ENCODE data around the gene MUTYH. TPM values are rescaled to one million over a fixed set of nuclear protein-coding genes. Genes with fewer than 3 reads are reported as not detected.

The MUTYH gene
- total RNA-seq, 1 experiment from 2014 or later, result 40.8 TPM

GRCh38 chr1:45373573-45373972, 33.3 kb upstream of the MUTYH start:
- ChIA-PET CTCF (interaction anchor here (0.6 kb wide), 1 partner anchor 54 kb away, joined by 12 read pairs; no protein-coding TSS in a partner anchor), POLR2A (no interaction called here)
- Histone ChIP-seq H3K27ac (ENCODE audit: low read length) (no peak overlapping the region), H3K9me3 (ENCODE audit: control insufficient read depth, insufficient read depth, low read depth, low read length) (no peaks in the 10 kb centered on the region), H3K4me3 (ENCODE audit: low read depth in 2 of 2, low read length in 2 of 2) (no peak overlapping the region), H3K4me1 (ENCODE audit: control insufficient read depth, insufficient read depth, low read length) (no peaks in the 10 kb centered on the region), H3K27me3 (ENCODE audit: control insufficient read depth, insufficient read depth, low read length) (no peaks in the 10 kb centered on the region), H3K36me3 (ENCODE audit: control insufficient read depth, insufficient read depth, low read length) (no peaks in the 10 kb centered on the region)
- no peak for ATAC-seq
- TF ChIP-seq TCF7L2 (IDR thresholded peaks at IDR 0.05; ENCODE audit: low read depth, low read length) (no peak), POLR2AphosphoS5 (IDR thresholded peaks at IDR 0.05; ENCODE audit: low read depth, low read length) (no peak), CTCF (IDR thresholded peaks at IDR 0.05) (no peak), REST (IDR thresholded peaks at IDR 0.05; ENCODE audit: insufficient read depth in 1 of 2, low read depth in 2 of 2, low read length in 1 of 2) (no peak), SIN3A (IDR thresholded peaks at IDR 0.05; ENCODE audit: borderline replicate concordance, insufficient read depth, low read depth, low read length) (no peak)
- no TSS peak for BruUV-seq (replicated peaks)
- DNase-seq (ENCODE audit: low read depth, low spot score), result no peak
- in situ Hi-C loops (cut with HindIII; ENCODE audit: low pct_unique_long_range_greater_than_20kb, low sequenced_read_pairs) (no loop called here), intact Hi-C loops (cut with micrococcal nuclease; ENCODE audit: unreplicated experiment) (no loop called here)

GRCh38 chr1:45370575-45370974, 30.3 kb upstream of the MUTYH start:
- DNase-seq (ENCODE audit: low read depth, low spot score), result no peak
- POLR2A ChIA-PET, result no interaction called here
- intact Hi-C loops (cut with micrococcal nuclease; ENCODE audit: unreplicated experiment) (no loop called here), in situ Hi-C loops (cut with HindIII; ENCODE audit: low pct_unique_long_range_greater_than_20kb, low sequenced_read_pairs) (no loop called here)
- Histone ChIP-seq H3K27me3 (ENCODE audit: control insufficient read depth, insufficient read depth, low read length) (no peaks in the 10 kb centered on the region), H3K27ac (ENCODE audit: low read length) (no peak overlapping the region), H3K4me3 (ENCODE audit: low read depth in 2 of 2, low read length in 2 of 2) (no peak overlapping the region), H3K36me3 (ENCODE audit: control insufficient read depth, insufficient read depth, low read length) (no peaks in the 10 kb centered on the region), H3K9me3 (ENCODE audit: control insufficient read depth, insufficient read depth, low read depth, low read length) (no peaks in the 10 kb centered on the region), H3K4me1 (ENCODE audit: control insufficient read depth, insufficient read depth, low read length) (no peaks in the 10 kb centered on the region)
- BruUV-seq (replicated peaks), result no TSS peak
- TF ChIP-seq POLR2AphosphoS5 (IDR thresholded peaks at IDR 0.05; ENCODE audit: low read depth, low read length) (no peak), TCF7L2 (IDR thresholded peaks at IDR 0.05; ENCODE audit: low read depth, low read length) (no peak), SIN3A (IDR thresholded peaks at IDR 0.05; ENCODE audit: borderline replicate concordance, insufficient read depth, low read depth, low read length) (no peak), REST (IDR thresholded peaks at IDR 0.05; ENCODE audit: insufficient read depth in 1 of 2, low read depth in 2 of 2, low read length in 1 of 2) (no peak), CTCF (IDR thresholded peaks at IDR 0.05) (no peak)
- CTCF ChIA-PET, result no interaction called here
- no peak for ATAC-seq
